PC-9 (cell line): ENCODE measurements around the gene TUBGCP6. TPM values are rescaled to one million over a fixed set of nuclear protein-coding genes. Genes with fewer than 3 reads are reported as not detected.
"Not testable (repeated sequence)": the region's sequence is repeated elsewhere in the genome, so short reads cannot be mapped to it uniquely, and the experiment has no call there.

Experiments used
- BruUV-seq: library from RNA; stranded (reverse); fragments of 400-500 nt; replicated peaks from 2 replicates; lab custom pipeline; 2021; lab: Mats Ljungman, UMichigan
- CTCF ChIA-PET: fragments of 300-600 bp; sonication (Branson Sonifier 250); formaldehyde crosslinking; loops from one replicate; lab custom pipeline; 2022; ENCODE audit warnings: antibody characterized with exemption; lab: Charles Lee
- POLR2A ChIA-PET: fragments of 300-600 bp; sonication (Branson Sonifier 250); formaldehyde crosslinking; loops from one replicate; lab custom pipeline; 2022; ENCODE audit warnings: antibody characterized with exemption; ENCODE audit not compliant: unreplicated experiment; lab: Charles Lee
- DNase-seq, 2 experiments: peaks; one replicate each; pipeline versions ENCODE4 v3.0.0 to v3.0.0-alpha.2; 2015 to 2022; ENCODE audit warnings: mixed read lengths in 1 of 2
- H2AFZ ChIP-seq: fragments of 200-600 bp; sonication (generic); 2 replicates; pipeline ENCODE4 v1.8.1; 2017; ENCODE audit warnings: antibody characterized with exemption
- H3F3A ChIP-seq: fragments of 200-600 bp; sonication (generic); 2 replicates; pipeline ENCODE4 v1.8.1; 2017; ENCODE audit warnings: antibody characterized with exemption, mild to moderate bottlenecking, low read depth; ENCODE audit not compliant: insufficient read depth
- H3K27ac ChIP-seq: fragments of 200-600 bp; sonication (generic); 2 replicates; pipeline ENCODE4 v1.6.1; 2016; ENCODE audit warnings: mixed run types
- H3K27me3 ChIP-seq: fragments of 200-600 bp; sonication (generic); 2 replicates; pipeline ENCODE4 v1.6.1; 2016; ENCODE audit warnings: low read depth, mixed run types; ENCODE audit not compliant: insufficient read depth
- H3K36me3 ChIP-seq: fragments of 200-600 bp; sonication (generic); 2 replicates; pipeline ENCODE4 v1.6.1; 2016; ENCODE audit warnings: low read depth, mixed run types
- H3K4me1 ChIP-seq: fragments of 200-600 bp; sonication (generic); replicated peaks from 2 replicates; pipeline ENCODE4 v1.6.1; 2016; ENCODE audit warnings: mixed run types; ENCODE audit not compliant: insufficient read depth
- H3K4me2 ChIP-seq: fragments of 200-600 bp; sonication (generic); 2 replicates; pipeline ENCODE4 v1.6.1; 2017; ENCODE audit warnings: mixed run types
- H3K4me3 ChIP-seq: fragments of 200-600 bp; sonication (generic); 2 replicates; pipeline ENCODE4 v1.6.1; 2016; ENCODE audit warnings: mixed run types
- H3K79me2 ChIP-seq: fragments of 200-600 bp; sonication (generic); 2 replicates; pipeline ENCODE4 v1.6.1; 2017; ENCODE audit warnings: low read depth, mixed run types
- H3K9me2 ChIP-seq: fragments of 200-600 bp; sonication (generic); 2 replicates; pipeline ENCODE4 v1.8.1; 2017; ENCODE audit warnings: mild to moderate bottlenecking; ENCODE audit not compliant: insufficient read depth
- H3K9me3 ChIP-seq: fragments of 200-600 bp; sonication (generic); 2 replicates; pipeline ENCODE4 v1.8.1; 2016; ENCODE audit warnings: low read depth; ENCODE audit not compliant: insufficient read depth
- H4K20me1 ChIP-seq: fragments of 200-600 bp; sonication (generic); 2 replicates; pipeline ENCODE4 v1.8.1; 2017; ENCODE audit not compliant: insufficient read depth
- EZH2 ChIP-seq: fragments of 200-600 bp; sonication (generic); IDR thresholded peaks from 2 replicates; pipeline ENCODE4 v1.8.0; 2017; ENCODE audit warnings: antibody characterized with exemption, low read depth
- intact Hi-C: fragments of 100-400 bp; cut with micrococcal nuclease; formaldehyde crosslinking; loops from one replicate; pipeline ENCODE4 v1.10.0; 2022; ENCODE audit not compliant: unreplicated experiment
- total RNA-seq: library from RNA; stranded (reverse); gene quantifications from 2 replicates; pipeline ENCODE4 v1.2.3, GENCODE V29; 2021
- TF ChIP-seq, protein P1 (sequence below): fragments of 200-600 bp; sonication (generic); conservative IDR thresholded peaks from 2 replicates; pipeline ENCODE4 v1.6.1; 2017; ENCODE audit warnings: mixed run types, antibody characterized with exemption, mild to moderate bottlenecking, moderate library complexity

TUBGCP6 gene
- total RNA-seq, 1 experiment from 2014 or later = 31.3 TPM

DNA sequence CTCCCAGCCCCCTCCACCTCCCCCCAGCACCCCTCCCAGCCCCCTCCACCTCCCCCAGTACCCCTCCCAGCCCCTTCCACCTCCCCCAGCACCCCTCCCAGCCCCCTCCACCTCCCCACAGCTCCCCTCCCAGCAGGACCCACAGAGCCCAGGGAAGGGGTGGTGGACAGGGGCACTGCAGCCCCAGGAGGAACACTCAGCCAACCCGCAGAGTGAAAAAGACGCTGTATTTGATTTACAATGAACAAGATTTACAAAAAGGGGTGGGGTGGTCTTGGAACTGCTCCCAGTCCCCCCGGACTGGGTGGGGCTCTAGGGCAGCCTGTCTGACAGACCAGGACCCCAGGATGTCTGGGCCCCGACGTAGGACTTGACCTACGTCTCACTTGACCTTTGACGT is 29.9 kb upstream of the TUBGCP6 start:
- POLR2A ChIA-PET = no interaction called here
- H3K27ac ChIP-seq = no peak overlapping the region
- no TSS peak for BruUV-seq

GRCh38 chr22:50274311-50274710 is 29.5 kb upstream of the TUBGCP6 start:
- Histone ChIP-seq H3K27ac (no peak overlapping the region), H3K79me2 (no peaks in the 10 kb centered on the region), H3K4me2 (no peak overlapping the region), H3K27me3 (no peaks in the 10 kb centered on the region), H3K36me3 (peaks cover 43% of the 10 kb centered on the region), H3K4me1 (peaks cover 33% of the 10 kb centered on the region), H2AFZ (no peak overlapping the region), H3K9me3 (no peaks in the 10 kb centered on the region), H3K4me3 (no peak overlapping the region), H4K20me1 (peaks cover 26% of the 10 kb centered on the region), H3F3A (peaks cover 79% of the 10 kb centered on the region), H3K9me2 (no peaks in the 10 kb centered on the region)
- intact Hi-C loops = loop anchor here (5.0 kb wide), 2 partner anchors 33 to 68 kb away; partner anchors contain the start of genes PLXNB2 and PPP6R2
- no peak for TF ChIP-seq EZH2
- TF ChIP-seq, protein P1, sequence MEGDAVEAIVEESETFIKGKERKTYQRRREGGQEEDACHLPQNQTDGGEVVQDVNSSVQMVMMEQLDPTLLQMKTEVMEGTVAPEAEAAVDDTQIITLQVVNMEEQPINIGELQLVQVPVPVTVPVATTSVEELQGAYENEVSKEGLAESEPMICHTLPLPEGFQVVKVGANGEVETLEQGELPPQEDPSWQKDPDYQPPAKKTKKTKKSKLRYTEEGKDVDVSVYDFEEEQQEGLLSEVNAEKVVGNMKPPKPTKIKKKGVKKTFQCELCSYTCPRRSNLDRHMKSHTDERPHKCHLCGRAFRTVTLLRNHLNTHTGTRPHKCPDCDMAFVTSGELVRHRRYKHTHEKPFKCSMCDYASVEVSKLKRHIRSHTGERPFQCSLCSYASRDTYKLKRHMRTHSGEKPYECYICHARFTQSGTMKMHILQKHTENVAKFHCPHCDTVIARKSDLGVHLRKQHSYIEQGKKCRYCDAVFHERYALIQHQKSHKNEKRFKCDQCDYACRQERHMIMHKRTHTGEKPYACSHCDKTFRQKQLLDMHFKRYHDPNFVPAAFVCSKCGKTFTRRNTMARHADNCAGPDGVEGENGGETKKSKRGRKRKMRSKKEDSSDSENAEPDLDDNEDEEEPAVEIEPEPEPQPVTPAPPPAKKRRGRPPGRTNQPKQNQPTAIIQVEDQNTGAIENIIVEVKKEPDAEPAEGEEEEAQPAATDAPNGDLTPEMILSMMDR = peak; percentile 51
- POLR2A ChIA-PET = no interaction called here
- CTCF ChIA-PET = no interaction called here
- no TSS peak for BruUV-seq
- DNase-seq = peak; percentile 58 to 71

More for the DNA sequence above, 29.9 kb upstream of the TUBGCP6 start:
- H2AFZ ChIP-seq = no peak overlapping the region
- H3K36me3 ChIP-seq = peaks cover 48% of the 10 kb centered on the region
- DNase-seq = no peak
- H3K4me3 ChIP-seq = no peak overlapping the region
- peaks cover 29% of the 10 kb centered on the region for H3K4me1 ChIP-seq
- no peaks in the 10 kb centered on the region for H3K9me2 ChIP-seq
- no peak overlapping the region for H3K4me2 ChIP-seq
- peaks cover 1% of the 10 kb centered on the region; the same call in 1 of the 2 replicates for H3K79me2 ChIP-seq
- H3K27me3 ChIP-seq = no peaks in the 10 kb centered on the region
- peaks cover 79% of the 10 kb centered on the region for H3F3A ChIP-seq
- H4K20me1 ChIP-seq = peaks cover 26% of the 10 kb centered on the region
- TF ChIP-seq, protein P1 = 0 out of 2 replicates have a peak, but pooled peaks have one; percentile 22
- no peak for TF ChIP-seq EZH2
- CTCF ChIA-PET = no interaction called here
- H3K9me3 ChIP-seq = no peaks in the 10 kb centered on the region
- intact Hi-C loops = loop anchor here (5.0 kb wide), 2 partner anchors 33 to 68 kb away; partner anchors contain the start of genes PLXNB2 and PPP6R2

- CTCF ChIA-PET, H3K4me3 ChIP-seq, H2AFZ ChIP-seq, BruUV-seq, H3K79me2 ChIP-seq, POLR2A ChIA-PET, H3K4me2 ChIP-seq, H3K27me3 ChIP-seq, H3K9me2 ChIP-seq, H3K27ac ChIP-seq, H3K9me3 ChIP-seq, DNase-seq: not testable (repeated sequence)
- peaks cover 38% of the 10 kb centered on the region for H3K36me3 ChIP-seq
- peaks cover 20% of the 10 kb centered on the region for H4K20me1 ChIP-seq
- intact Hi-C loops = loop anchor here (5.0 kb wide), 2 partner anchors 34 to 69 kb away; partner anchors contain the start of genes PLXNB2 and PPP6R2
- H3F3A ChIP-seq = peaks cover 80% of the 10 kb centered on the region
- H3K4me1 ChIP-seq = peaks cover 39% of the 10 kb centered on the region
Measured at GRCh38 chr22:50273781-50274180, 29.0 kb upstream of the TUBGCP6 start.
